ENCODE measurements around the gene TOMM20. TPM values are rescaled to one million over a fixed set of nuclear protein-coding genes. Genes with fewer than 3 reads are reported as not detected.

Gene TOMM20
- total RNA-seq, 1 experiment from 2014 or later, result 184 TPM

GRCh38 chr1:235102993-235103411, 25.6 kb downstream of the TOMM20 start:
- intact Hi-C loops (cut with micrococcal nuclease), result loop anchor here (5.0 kb wide), 2 partner anchors 679 to 869 kb away; no protein-coding TSS in a partner anchor
- no peaks in the 10 kb centered on the region for H3K27me3 ChIP-seq (ENCODE audit: insufficient read depth, low read length)

More at GRCh38 chr1:235102993-235103411, 25.6 kb downstream of the TOMM20 start:
- H3K36me3 ChIP-seq (ENCODE audit: control insufficient read depth in 1 of 2, insufficient read depth in 2 of 2, low read length in 2 of 2), result peaks cover 0 to 10% of the 10 kb centered on the region in 2 experiments; a peak in 1 of 4 replicates
- DNase-seq (ENCODE audit: low read depth, low spot score) (no peak), ATAC-seq (no peak)
- ChIA-PET POLR2A (no interaction called here), CTCF (interaction anchor here (0.7 to 5.0 kb wide), 2 partner anchors 313 to 628 kb away, joined by 3 to 36 read pairs; no protein-coding TSS in a partner anchor), RAD21 (ENCODE audit: low non-redundant PET in 1 of 2, low total read pairs in 2 of 2, uncharacterized antibody in 2 of 2, unreplicated experiment in 2 of 2) (interaction anchor here in 1 of 2 experiments (0.8 kb wide), 1 partner anchor 264 kb away, joined by 4 read pairs; the partner anchor contains the start of gene TBCE)
- no peaks in the 10 kb centered on the region for H3K79me2 ChIP-seq (ENCODE audit: insufficient read depth, low read length)
- no peak overlapping the region for H3K27ac ChIP-seq (ENCODE audit: low read depth, low read length)
- no peak overlapping the region for H3K4me3 ChIP-seq (replicated peaks in 1 of 2; ENCODE audit: low read depth in 1 of 2, low read length in 2 of 2)
- TF ChIP-seq YY1 (IDR thresholded peaks at IDR 0.05; ENCODE audit: extremely low read depth, insufficient replicate concordance, low read depth, low read length) (no peak), EZH2phosphoT487 (IDR thresholded peaks at IDR 0.05; ENCODE audit: borderline replicate concordance) (no peak), MAX (IDR thresholded peaks at IDR 0.05) (no peak), RAD21 (IDR thresholded peaks at IDR 0.05; ENCODE audit: low read depth) (no peak), CBX3 (IDR thresholded peaks at IDR 0.05; ENCODE audit: low read depth) (no peak), EGR1 (IDR thresholded peaks at IDR 0.05; ENCODE audit: low read depth) (no peak), POLR2AphosphoS5 (IDR thresholded peaks at IDR 0.05; ENCODE audit: low read depth, low read length) (no peak), SRF (IDR thresholded peaks at IDR 0.05; ENCODE audit: low read depth) (no peak), SIN3A (IDR thresholded peaks at IDR 0.05; ENCODE audit: low read depth) (no peak), POLR2A (IDR thresholded peaks at IDR 0.05; ENCODE audit: borderline replicate concordance, extremely low read depth, insufficient read depth, insufficient read length) (no peak), REST (IDR thresholded peaks at IDR 0.05; ENCODE audit: low read depth) (no peak), ZFX (IDR thresholded peaks at IDR 0.05) (no peak), SP1 (IDR thresholded peaks at IDR 0.05; ENCODE audit: low read depth) (no peak)
- TF ChIP-seq, protein P1, sequence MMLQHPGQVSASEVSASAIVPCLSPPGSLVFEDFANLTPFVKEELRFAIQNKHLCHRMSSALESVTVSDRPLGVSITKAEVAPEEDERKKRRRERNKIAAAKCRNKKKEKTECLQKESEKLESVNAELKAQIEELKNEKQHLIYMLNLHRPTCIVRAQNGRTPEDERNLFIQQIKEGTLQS (IDR thresholded peaks at IDR 0.05), result no peak
- H3K4me2 ChIP-seq (ENCODE audit: low read length), result no peak overlapping the region
- no peak overlapping the region for H3K9ac ChIP-seq (ENCODE audit: low read length)
- BruUV-seq (replicated peaks), result no TSS peak
- H3K4me1 ChIP-seq (ENCODE audit: control insufficient read depth in 1 of 2, insufficient read depth in 2 of 2, low read length in 2 of 2), result peaks cover 4 to 14% of the 10 kb centered on the region in 2 experiments; a peak in 3 of 4 replicates
- no peaks in the 10 kb centered on the region for H3K9me3 ChIP-seq (ENCODE audit: control insufficient read depth in 1 of 2, insufficient read depth in 1 of 2, low read depth in 1 of 2, low read length in 2 of 2)
- H4K20me1 ChIP-seq (ENCODE audit: insufficient read depth), result 0 out of 2 replicates have a peak, but pooled peaks cover 3% of the 10 kb centered on the region
- H2AFZ ChIP-seq (ENCODE audit: low read depth, low read length, poor library complexity, severe bottlenecking), result no peak overlapping the region
- H3K9me2 ChIP-seq (ENCODE audit: insufficient read depth), result no peaks in the 10 kb centered on the region
